HG02798 (cell line): ENCODE measurements around the gene NDUFV1.
"Not testable (repeated sequence)": the region's sequence is repeated elsewhere in the genome, so short reads cannot be mapped to it uniquely, and the experiment has no call there.

ENCODE experiments used
- ATAC-seq: cut with Tn5 transposase; IDR thresholded peaks from one replicate; pipeline ENCODE4 v1.9.1; 2021; ENCODE audit warnings: mild to moderate bottlenecking; ENCODE audit not compliant: unreplicated experiment, poor library complexity

NDUFV1 gene

GRCh38 chr11:67649634-67650510, 43.1 kb downstream of the NDUFV1 start:
- no peak for ATAC-seq

- ATAC-seq = no peak
Observed at GRCh38 chr11:67651976-67652781, 45.4 kb downstream of the NDUFV1 start.

- ATAC-seq = no peak
Observed at GRCh38 chr11:67652965-67653845, 46.5 kb downstream of the NDUFV1 start.

- no peak for ATAC-seq
Observed at GRCh38 chr11:67654225-67654624, 47.5 kb downstream of the NDUFV1 start.

- ATAC-seq = no peak
Observed at GRCh38 chr11:67656278-67656922, 49.7 kb downstream of the NDUFV1 start.

- no peak for ATAC-seq
Observed at GRCh38 chr11:67657300-67657699, 50.6 kb downstream of the NDUFV1 start.

- ATAC-seq = not testable (repeated sequence)
Observed at GRCh38 chr11:67659651-67660165, 53.0 kb downstream of the NDUFV1 start.

GRCh38 chr11:67660752-67661151, 54.0 kb downstream of the NDUFV1 start:
- ATAC-seq = not testable (repeated sequence)
